ENCODE data around the gene INPP4A. TPM values are rescaled to one million over a fixed set of nuclear protein-coding genes. Genes with fewer than 3 reads are reported as not detected.

Gene INPP4A
- total and polyA plus RNA-seq, 8 donors: 1.5 to 65.3 (median 12.2) TPM

DNA sequence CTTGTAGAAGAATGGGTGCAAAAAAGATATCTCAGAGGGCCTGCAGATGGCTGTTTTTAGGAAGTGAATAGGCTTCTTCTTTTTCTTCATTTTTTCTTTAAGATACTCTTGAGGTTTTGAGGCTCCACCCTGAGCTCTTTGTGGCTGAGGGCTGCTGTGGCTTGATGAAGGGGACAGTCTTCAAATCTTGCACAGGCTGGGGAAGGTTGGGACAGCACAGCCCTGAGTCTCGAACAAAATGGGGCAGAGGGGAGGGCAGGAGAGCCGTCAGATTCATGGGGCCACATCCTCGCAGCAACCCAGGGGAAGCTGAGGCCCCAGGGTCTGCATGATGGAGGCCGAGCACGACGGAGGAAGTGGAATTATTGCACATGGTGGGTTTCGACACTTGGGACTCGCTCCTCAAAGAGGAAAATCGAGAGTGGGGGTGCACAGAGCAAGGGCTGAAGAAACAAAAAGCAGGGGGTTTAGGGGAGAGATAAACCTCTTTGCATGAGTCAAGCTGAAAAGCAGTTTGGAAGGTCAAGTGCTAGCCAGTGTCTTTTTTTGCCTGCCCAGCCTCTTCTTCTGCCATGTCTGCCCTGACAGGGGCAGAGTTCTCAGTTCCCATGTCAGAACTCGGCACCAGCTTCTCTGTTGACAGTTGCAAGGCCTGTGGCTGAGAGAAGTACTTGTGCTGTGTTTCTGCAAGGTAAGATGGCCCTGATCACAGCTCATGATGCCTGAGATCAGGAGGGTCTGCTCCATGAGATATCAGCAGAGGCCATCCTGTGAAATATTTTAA lies 19.5 kb downstream of the INPP4A start:
- no peak overlapping the region for H3K4me3 ChIP-seq
- no peak for TF ChIP-seq POLR2AphosphoS5 (IDR thresholded peaks at IDR 0.05)
- TF ChIP-seq, protein P1, sequence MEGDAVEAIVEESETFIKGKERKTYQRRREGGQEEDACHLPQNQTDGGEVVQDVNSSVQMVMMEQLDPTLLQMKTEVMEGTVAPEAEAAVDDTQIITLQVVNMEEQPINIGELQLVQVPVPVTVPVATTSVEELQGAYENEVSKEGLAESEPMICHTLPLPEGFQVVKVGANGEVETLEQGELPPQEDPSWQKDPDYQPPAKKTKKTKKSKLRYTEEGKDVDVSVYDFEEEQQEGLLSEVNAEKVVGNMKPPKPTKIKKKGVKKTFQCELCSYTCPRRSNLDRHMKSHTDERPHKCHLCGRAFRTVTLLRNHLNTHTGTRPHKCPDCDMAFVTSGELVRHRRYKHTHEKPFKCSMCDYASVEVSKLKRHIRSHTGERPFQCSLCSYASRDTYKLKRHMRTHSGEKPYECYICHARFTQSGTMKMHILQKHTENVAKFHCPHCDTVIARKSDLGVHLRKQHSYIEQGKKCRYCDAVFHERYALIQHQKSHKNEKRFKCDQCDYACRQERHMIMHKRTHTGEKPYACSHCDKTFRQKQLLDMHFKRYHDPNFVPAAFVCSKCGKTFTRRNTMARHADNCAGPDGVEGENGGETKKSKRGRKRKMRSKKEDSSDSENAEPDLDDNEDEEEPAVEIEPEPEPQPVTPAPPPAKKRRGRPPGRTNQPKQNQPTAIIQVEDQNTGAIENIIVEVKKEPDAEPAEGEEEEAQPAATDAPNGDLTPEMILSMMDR (IDR thresholded peaks at IDR 0.05): no peak
- no peak for TF ChIP-seq POLR2A (IDR thresholded peaks at IDR 0.05)
- no peak for TF ChIP-seq EP300 (IDR thresholded peaks at IDR 0.05)
- peak overlapping the region in 4 of 5 donors; percentile 71 to 78 (median 74) for H3K27ac ChIP-seq
- no peaks in the 10 kb centered on the region for H3K9me3 ChIP-seq
- WGBS, 5 donors: 68 to 87% (median 70%) methylated on average over 10 of the region's 10 CpGs
- no peaks in the 10 kb centered on the region for H3K27me3 ChIP-seq
- intact Hi-C loops (cut with DNase I; ENCODE audit: low total_unique reads): no loop called here
- no peaks in the 10 kb centered on the region for H3K36me3 ChIP-seq
- H3K4me1 ChIP-seq: peaks cover 19 to 86% (median 57%) of the 10 kb centered on the region in 4 donors
- peak in 1 of 2 donors; percentile 22 for DNase-seq

DNA sequence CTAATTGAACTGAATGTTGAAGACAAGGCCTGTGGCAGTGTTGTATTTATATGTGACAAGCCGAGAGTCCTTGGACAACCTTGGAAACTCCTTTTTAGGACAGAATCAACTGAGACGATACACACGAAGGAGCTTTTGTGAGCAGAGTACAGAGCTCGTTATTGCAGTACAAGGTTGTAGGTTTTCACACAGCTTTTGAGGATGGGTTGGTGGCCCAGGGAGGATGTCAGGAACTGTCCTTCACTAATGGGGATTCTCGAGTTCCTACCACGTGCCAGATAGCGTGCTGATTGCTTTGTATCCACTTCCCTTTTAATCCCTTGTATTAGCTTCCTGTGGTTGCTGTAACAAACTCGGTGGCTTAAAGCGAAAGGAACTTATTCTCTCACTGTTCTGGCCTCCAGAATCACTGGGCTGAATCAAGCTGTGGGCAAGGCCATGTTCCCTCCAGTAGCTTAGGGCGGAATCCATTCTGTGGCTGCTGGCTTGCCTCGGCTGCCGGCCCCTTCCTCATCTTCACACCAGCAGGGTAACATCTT lies 20.2 kb downstream of the INPP4A start:
- intact Hi-C loops (cut with DNase I; ENCODE audit: low total_unique reads): no loop called here
- peak overlapping the region; percentile 13 to 78 (median 71) for H3K27ac ChIP-seq
- TF ChIP-seq EP300 (IDR thresholded peaks at IDR 0.05) (no peak), POLR2AphosphoS5 (IDR thresholded peaks at IDR 0.05) (peak in 1 of 3 donors; percentile 26)
- H3K4me3 ChIP-seq: no peak overlapping the region
- WGBS, 5 donors: 58 to 70% (median 59%) methylated on average over 12 of the region's 12 CpGs
- H3K27me3 ChIP-seq: no peaks in the 10 kb centered on the region
- no peaks in the 10 kb centered on the region for H3K9me3 ChIP-seq
- H3K36me3 ChIP-seq: no peaks in the 10 kb centered on the region
- H3K4me1 ChIP-seq: peaks cover 13 to 79% (median 50%) of the 10 kb centered on the region in 4 donors
- peak in 1 of 2 donors; percentile 57 for DNase-seq

DNA sequence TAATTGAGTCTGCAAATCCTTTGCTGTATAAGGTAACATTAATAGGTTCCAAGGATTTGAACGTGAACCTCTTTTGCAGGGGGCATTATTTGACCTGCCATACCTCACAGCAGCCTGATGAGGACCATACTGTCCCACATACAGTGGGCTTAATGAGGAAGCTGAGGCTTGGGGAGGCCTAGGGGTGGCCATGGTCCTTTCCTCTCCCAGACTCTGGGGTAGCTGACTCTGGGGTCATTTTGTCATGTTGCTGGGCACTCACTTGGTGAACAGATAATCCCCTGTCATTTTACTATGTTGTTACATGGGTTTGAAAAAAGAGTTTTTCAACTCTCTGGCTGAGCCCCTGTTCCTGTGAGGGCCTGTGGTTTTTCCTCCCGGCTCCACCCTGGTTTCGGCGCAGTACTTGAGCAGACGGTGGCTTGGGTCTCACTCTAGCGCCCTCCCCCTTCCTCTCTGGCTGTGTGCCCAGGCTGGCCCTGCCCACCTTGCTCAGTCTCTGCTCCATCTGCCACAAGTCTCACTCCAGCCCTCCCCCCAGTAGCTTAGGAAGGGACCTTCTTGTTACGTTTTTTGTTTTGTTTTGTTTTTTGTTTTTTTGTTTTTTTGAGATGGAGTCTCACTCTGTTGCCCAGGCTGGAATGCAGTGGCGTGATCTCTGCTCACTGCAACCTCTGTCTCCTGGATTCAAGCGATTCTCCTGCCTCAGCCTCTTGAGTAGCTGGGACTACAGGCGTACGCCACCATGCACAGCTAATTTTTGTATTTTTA lies 21.0 kb downstream of the INPP4A start:
- DNase-seq: peak; percentile 75 to 93
- Histone ChIP-seq H3K27me3 (no peaks in the 10 kb centered on the region), H3K4me1 (peaks cover 10 to 79% (median 47%) of the 10 kb centered on the region in 4 donors), H3K27ac (peak overlapping the region in 4 of 5 donors; percentile 71 to 78 (median 74)), H3K9me3 (no peaks in the 10 kb centered on the region), H3K4me3 (no peak overlapping the region), H3K36me3 (peaks cover 0 to 5% (median 0%) of the 10 kb centered on the region in 4 donors)
- no peak for TF ChIP-seq EP300 (IDR thresholded peaks at IDR 0.05)
- WGBS, 5 donors: 39 to 48% (median 42%) methylated on average over 11 of the region's 11 CpGs
- intact Hi-C loops (cut with DNase I; ENCODE audit: low total_unique reads): no loop called here

DNA sequence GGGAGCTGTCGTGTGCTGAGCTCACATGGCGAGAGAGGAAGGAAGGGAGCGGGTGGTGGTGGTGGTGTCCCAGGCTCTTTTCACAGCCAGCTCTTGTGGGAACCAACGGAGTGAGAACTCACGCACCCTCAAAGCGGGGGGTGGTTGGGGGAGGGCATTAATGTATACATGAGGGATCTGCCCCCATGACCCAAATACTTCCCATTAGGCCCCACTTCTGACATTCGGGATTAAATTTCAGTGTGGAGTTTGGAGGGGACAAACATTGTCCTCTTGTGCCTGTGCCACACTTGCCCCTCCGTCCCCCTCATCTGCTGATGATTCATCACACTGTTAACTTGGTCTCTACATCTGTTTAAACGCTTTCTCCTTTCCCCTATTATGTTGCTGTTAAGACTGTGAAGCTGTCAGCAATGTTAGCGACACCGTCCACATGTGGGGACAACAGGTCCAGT lies 22.5 kb downstream of the INPP4A start:
- H3K36me3 ChIP-seq: peaks cover 0 to 5% (median 0%) of the 10 kb centered on the region in 4 donors
- WGBS, 5 donors: 78 to 92% (median 85%) methylated on average over 11 of the region's 11 CpGs
- no peak for DNase-seq
- H3K27me3 ChIP-seq: no peaks in the 10 kb centered on the region
- TF ChIP-seq POLR2A (IDR thresholded peaks at IDR 0.05): no peak
- no peak for TF ChIP-seq EP300 (IDR thresholded peaks at IDR 0.05)
- no peak for TF ChIP-seq POLR2AphosphoS5 (IDR thresholded peaks at IDR 0.05)
- TF ChIP-seq, protein P1 (IDR thresholded peaks at IDR 0.05): no peak
- no peaks in the 10 kb centered on the region for H3K9me3 ChIP-seq
- no peak overlapping the region for H3K4me3 ChIP-seq
- intact Hi-C loops (cut with DNase I; ENCODE audit: low total_unique reads): no loop called here
- H3K4me1 ChIP-seq: peaks cover 16 to 78% (median 47%) of the 10 kb centered on the region in 4 donors
- H3K27ac ChIP-seq: peak overlapping the region in 2 of 5 donors; percentile 77 to 78

DNA sequence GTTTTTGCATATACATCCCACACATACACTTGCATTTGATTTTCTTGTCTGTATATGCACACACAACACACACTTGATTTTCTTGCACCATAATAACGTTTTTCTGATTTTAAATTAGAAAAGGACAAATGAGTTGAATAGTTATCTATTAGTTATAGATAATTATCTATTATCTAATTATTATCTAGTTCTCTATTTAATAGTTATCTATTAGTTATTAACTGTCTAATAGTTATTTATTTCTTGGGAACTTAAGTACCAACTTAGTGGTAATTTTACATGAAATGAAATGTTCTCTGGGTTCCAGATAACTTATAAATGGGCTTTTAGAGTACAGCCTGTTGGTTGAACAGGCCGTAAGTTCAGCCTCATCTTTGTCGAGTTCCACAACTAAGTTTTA lies 23.0 kb downstream of the INPP4A start:
- WGBS, 5 donors: 79 to 92% (median 89%) methylated on average over 3 of the region's 3 CpGs
- Histone ChIP-seq H3K4me1 (peaks cover 16 to 79% (median 51%) of the 10 kb centered on the region in 4 donors), H3K27me3 (no peaks in the 10 kb centered on the region), H3K9me3 (no peaks in the 10 kb centered on the region), H3K4me3 (no peak overlapping the region), H3K27ac (no peak overlapping the region), H3K36me3 (peaks cover 0 to 5% (median 0%) of the 10 kb centered on the region in 4 donors)
- intact Hi-C loops (cut with DNase I; ENCODE audit: low total_unique reads): no loop called here
- TF ChIP-seq, protein P1 (IDR thresholded peaks at IDR 0.05): no peak
- no peak for TF ChIP-seq POLR2A (IDR thresholded peaks at IDR 0.05)
- TF ChIP-seq EP300 (IDR thresholded peaks at IDR 0.05): no peak
- no peak for TF ChIP-seq POLR2AphosphoS5 (IDR thresholded peaks at IDR 0.05)
- DNase-seq: no peak
